GM21381 (cell line): ENCODE measurements around the gene PPP3CB.

Experiments
- ATAC-seq: cut with Tn5 transposase; IDR thresholded peaks from one replicate; pipeline ENCODE4 v1.9.1; 2021; ENCODE audit warnings: mild to moderate bottlenecking, moderate library complexity; ENCODE audit not compliant: unreplicated experiment

Gene PPP3CB

GRCh38 chr10:73485320-73485719, 10.5 kb downstream of the PPP3CB start:
- no peak for ATAC-seq

- no peak for ATAC-seq
These were observed 15.7 kb downstream of the PPP3CB start for GRCh38 chr10:73480158-73480557.

GRCh38 chr10:73478636-73479035, 17.2 kb downstream of the PPP3CB start:
- ATAC-seq, result no peak

GRCh38 chr10:73471226-73471625, 24.6 kb downstream of the PPP3CB start:
- no peak for ATAC-seq

GRCh38 chr10:73469579-73469978, 26.2 kb downstream of the PPP3CB start:
- no peak for ATAC-seq

GRCh38 chr10:73467206-73467605, 28.6 kb downstream of the PPP3CB start:
- no peak for ATAC-seq

GRCh38 chr10:73465978-73466726, 29.7 kb downstream of the PPP3CB start:
- ATAC-seq, result no peak

GRCh38 chr10:73460897-73461296, 34.9 kb downstream of the PPP3CB start:
- ATAC-seq, result no peak

- ATAC-seq, result no peak
These were observed 36.0 kb downstream of the PPP3CB start for GRCh38 chr10:73459683-73460314.

- no peak for ATAC-seq
These were observed 39.5 kb downstream of the PPP3CB start for GRCh38 chr10:73456187-73456890.

GRCh38 chr10:73449113-73449512, 46.7 kb downstream of the PPP3CB start:
- ATAC-seq, result no peak

- ATAC-seq, result no peak
These were observed 47.4 kb downstream of the PPP3CB start for GRCh38 chr10:73448384-73448783.

GRCh38 chr10:73446926-73447325, 48.9 kb downstream of the PPP3CB start:
- no peak for ATAC-seq

- ATAC-seq, result no peak
These were observed 51.4 kb downstream of the PPP3CB start for GRCh38 chr10:73444457-73444856.

- ATAC-seq, result no peak
These were observed 56.1 kb downstream of the PPP3CB start for GRCh38 chr10:73439605-73440312.

- ATAC-seq, result no peak
These were observed 56.8 kb downstream of the PPP3CB start for GRCh38 chr10:73439055-73439454.

GRCh38 chr10:73433538-73433867, 62.3 kb downstream of the PPP3CB start, which contains the start of gene MSS51:
Gene MSS51 (minus strand): TSS chr10:73433561. CDS start chr10:73428284, 5,277 bp downstream.
- ATAC-seq, result no peak

- no peak for ATAC-seq
These were observed 62.9 kb downstream of the PPP3CB start for GRCh38 chr10:73432646-73433537.

- no peak for ATAC-seq
These were observed 69.5 kb downstream of the PPP3CB start for GRCh38 chr10:73426318-73426717.

GRCh38 chr10:73424478-73424877, 71.3 kb downstream of the PPP3CB start:
- no peak for ATAC-seq
